GM12878 (cell line): ENCODE data around the gene HBQ1. TPM values are rescaled to one million over a fixed set of nuclear protein-coding genes. Genes with fewer than 3 reads are reported as not detected.

ENCODE experiments used
- ATAC-seq: fragments of 200-7000 bp; cut with Tn5 transposase; 3 replicates; pipeline ENCODE4 v1.9.1; 2020; ENCODE audit warnings: mild to moderate bottlenecking, moderate library complexity
- BruUV-seq: library from RNA; stranded (reverse); fragments of 400-500 nt; replicated peaks from 2 replicates; lab custom pipeline; 2021; lab: Mats Ljungman, UMichigan
- CTCF ChIA-PET: fragments of 300-600 bp; sonication (Branson Sonifier 250); formaldehyde crosslinking; extraction: SDS; loops from one replicate; lab custom pipeline; 2021; ENCODE audit warnings: inconsistent platforms; lab: Yijun Ruan, JAX
- POLR2A ChIA-PET: fragments of 350-600 bp; formaldehyde crosslinking; extraction: SDS; loops from one replicate; lab custom pipeline; 2021; ENCODE audit warnings: inconsistent platforms; lab: Charles Lee
- RAD21 ChIA-PET: fragments of 300-600 bp; sonication (Branson Sonifier 250); formaldehyde crosslinking; loops from one replicate; lab custom pipeline; 2023; ENCODE audit warnings: antibody characterized with exemption; ENCODE audit not compliant: unreplicated experiment; lab: Charles Lee
- SMC1A ChIA-PET: fragments of 300-600 bp; sonication (Branson Sonifier 250); formaldehyde crosslinking; loops from one replicate; lab custom pipeline; 2023; ENCODE audit not compliant: unreplicated experiment, uncharacterized antibody; lab: Charles Lee
- DNase-seq: peaks from one replicate; pipeline ENCODE4 v3.0.0-alpha.2; 2011; ENCODE audit warnings: low read depth, low spot score
- FAIRE-seq: peaks from 3 replicates; lab custom pipeline; 2011; peaks lifted over from hg19 to GRCh38; lab: Jason Lieb, UNC
- H2AFZ ChIP-seq: 2 replicates; pipeline ENCODE4 v1.6.0; 2011; ENCODE audit warnings: low read depth, low read length, control low read depth; ENCODE audit not compliant: control insufficient read depth
- H3K27ac ChIP-seq: 2 replicates; pipeline ENCODE4 v1.5.1; 2011; ENCODE audit warnings: control low read depth; ENCODE audit not compliant: control insufficient read depth, insufficient read depth
- H3K27me3 ChIP-seq, 2 experiments: replicated peaks in 1 of 2; 2 replicates each; pipeline versions ENCODE4 v1.6.0 to v1.6.1; 2011; ENCODE audit warnings: low read length in 1 of 2; ENCODE audit not compliant: control insufficient read depth in 2 of 2, insufficient read depth in 2 of 2
- H3K36me3 ChIP-seq, 2 experiments: 2 replicates each; pipeline ENCODE4 v1.5.1; 2011; ENCODE audit warnings: low read length in 1 of 2; ENCODE audit not compliant: control insufficient read depth in 2 of 2, insufficient read depth in 2 of 2
- H3K4me1 ChIP-seq: 2 replicates; pipeline ENCODE4 v1.6.1; 2011; ENCODE audit warnings: mild to moderate bottlenecking, low read length, moderate library complexity, mixed read lengths; ENCODE audit not compliant: control insufficient read depth, insufficient read depth
- H3K4me2 ChIP-seq: 2 replicates; pipeline ENCODE4 v1.6.0; 2011; ENCODE audit warnings: control low read depth; ENCODE audit not compliant: control insufficient read depth, insufficient read depth
- H3K4me3 ChIP-seq: fragments of 200-600 bp; sonication (generic); 2 replicates; pipeline ENCODE4 v1.5.1; 2016
- H3K79me2 ChIP-seq: 2 replicates; pipeline ENCODE4 v1.6.0; 2011; ENCODE audit warnings: low read length; ENCODE audit not compliant: control insufficient read depth, insufficient read depth
- H3K9ac ChIP-seq: 2 replicates; pipeline ENCODE4 v1.8.0; 2011; ENCODE audit warnings: low read length, control low read depth, mixed read lengths; ENCODE audit not compliant: control insufficient read depth, insufficient read depth
- H3K9me3 ChIP-seq: replicated peaks from 3 replicates; pipeline ENCODE4 v1.5.1; 2011; ENCODE audit warnings: mild to moderate bottlenecking, low read length; ENCODE audit not compliant: control insufficient read depth, insufficient read depth
- H4K20me1 ChIP-seq: 2 replicates; pipeline ENCODE4 v1.6.0; 2011; ENCODE audit not compliant: control insufficient read depth, insufficient read depth
- CBX5 ChIP-seq: sonication (generic); IDR thresholded peaks from 2 replicates; pipeline ENCODE4 v1.6.1; 2016; ENCODE audit warnings: low read depth, moderate library complexity, mild to moderate bottlenecking, inconsistent platforms
- CREM ChIP-seq: IDR thresholded peaks from 2 replicates; pipeline ENCODE4 v1.6.1; 2014; ENCODE audit warnings: antibody characterized with exemption, low read depth
- DPF2 ChIP-seq: fragments of 450-650 bp; IDR thresholded peaks from 2 replicates; pipeline ENCODE4 v1.6.1; 2017; ENCODE audit warnings: mild to moderate bottlenecking
- EED ChIP-seq: sonication (generic); IDR thresholded peaks from 2 replicates; pipeline ENCODE4 v1.6.1; 2016; ENCODE audit warnings: antibody characterized with exemption, low read depth
- EP300 ChIP-seq, 2 experiments: fragments of 150-350 bp in 1 of 2; IDR thresholded peaks; 2 replicates each; pipeline ENCODE4 v1.6.1; 2011 to 2012; ENCODE audit warnings: low read depth in 2 of 2, low read length in 2 of 2, borderline replicate concordance in 1 of 2, improper control_type of control experiment in 1 of 2, inconsistent platforms in 1 of 2; ENCODE audit not compliant: control insufficient read depth in 1 of 2
- KDM1A ChIP-seq: fragments of 200-600 bp; sonication (generic); IDR thresholded peaks from 2 replicates; pipeline ENCODE4 v1.6.1; 2016; ENCODE audit warnings: borderline replicate concordance
- NFXL1 ChIP-seq: fragments of 450-650 bp; IDR thresholded peaks from 2 replicates; pipeline ENCODE4 v1.6.1; 2017; ENCODE audit warnings: antibody characterized with exemption, mild to moderate bottlenecking, borderline replicate concordance
- POLR2AphosphoS2 ChIP-seq: IDR thresholded peaks from 2 replicates; pipeline ENCODE4 v1.6.1; 2011; ENCODE audit warnings: low read depth, mild to moderate bottlenecking, low read length, improper control_type of control experiment, moderate library complexity
- RAD51 ChIP-seq: fragments of 450-650 bp; IDR thresholded peaks from 2 replicates; pipeline ENCODE4 v1.6.1; 2016; ENCODE audit warnings: moderate library complexity, mild to moderate bottlenecking, inconsistent platforms
- SMARCA5 ChIP-seq: fragments of 450-650 bp; IDR thresholded peaks from 2 replicates; pipeline ENCODE4 v1.6.1; 2017; ENCODE audit warnings: mild to moderate bottlenecking
- SREBF1 ChIP-seq: IDR thresholded peaks from 2 replicates; pipeline ENCODE4 v1.6.1; 2012; ENCODE audit warnings: mild to moderate bottlenecking, low read length
- TCF3 ChIP-seq: IDR thresholded peaks from 2 replicates; pipeline ENCODE4 v1.6.1; 2012; ENCODE audit warnings: low read depth, mild to moderate bottlenecking, low read length, borderline replicate concordance; ENCODE audit not compliant: insufficient read depth
- ZBED1 ChIP-seq: IDR thresholded peaks from 2 replicates; pipeline ENCODE4 v1.6.1; 2016; ENCODE audit warnings: borderline replicate concordance
- ZNF622 ChIP-seq: fragments of 450-650 bp; IDR thresholded peaks from 2 replicates; pipeline ENCODE4 v1.6.1; 2017; ENCODE audit warnings: mild to moderate bottlenecking, inconsistent platforms
- WGBS: methylation state at CpG from one replicate; pipeline ENCODE4 v1.1.6; 2016; ENCODE audit warnings: low lambda C conversion rate; ENCODE audit not compliant: insufficient replicate concordance, insufficient coverage; ENCODE audit errors: missing lambda C conversion rate; 5-methylcytosine and 5-hydroxymethylcytosine counted together
- in situ Hi-C: fragments of 300-500 bp; cut with MboI; formaldehyde crosslinking; loops from 9 replicates; pipeline ENCODE4 v1.14.3; 2018; ENCODE audit warnings: mixed read lengths
- intact Hi-C: fragments of 100-400 bp; cut with micrococcal nuclease; formaldehyde crosslinking; loops from one replicate; pipeline ENCODE4 v1.14.2; 2022; ENCODE audit not compliant: unreplicated experiment
- polyA plus RNA-seq, 11 experiments: library from polyadenylated mRNA; depleted of rRNA in 4 of 11; unstranded in 6 of 11; stranded (reverse) in 5 of 11; fragments of >200 nt; fragmentation: Nextera tagmentation in 4 of 11; fragmentation: Illumina TruSeq in 1 of 11; extraction: Ambion mirVana in 4 of 11; extraction: Trizol in 1 of 11; gene quantifications; 1 replicate in 1 of 11; 2 replicates in 10 of 11; pipeline versions ENCODE4 v1.2.1 to v1.2.3, GENCODE V29; 2011 to 2016; ENCODE audit warnings: inconsistent platforms in 2 of 11, missing spikeins in 2 of 11, low read depth in 1 of 11
- total RNA-seq, 4 experiments: library from RNA; depleted of rRNA in 3 of 4; stranded (reverse); fragments of >200 nt in 3 of 4; fragmentation: Illumina TruSeq in 1 of 4; extraction: Trizol in 1 of 4; gene quantifications; 2 replicates each; pipeline versions ENCODE4 v1.2.1 to v1.2.3, GENCODE V29; 2013 to 2021
- TF ChIP-seq, protein P1 (sequence below): fragments of 150-350 bp; IDR thresholded peaks from 2 replicates; pipeline ENCODE4 v1.6.1; 2014; ENCODE audit warnings: mild to moderate bottlenecking, low read depth, low read length
- TF ChIP-seq, protein P2 (sequence below): fragments of 450-650 bp; IDR thresholded peaks from 2 replicates; pipeline ENCODE4 v1.6.1; 2017; ENCODE audit warnings: mild to moderate bottlenecking, moderate library complexity

The HBQ1 gene
- total and polyA plus RNA-seq, 10 of the 15 experiments (the other 5 are each of a cell fraction or from before 2014, with no cell fraction given), result not detected

DNA sequence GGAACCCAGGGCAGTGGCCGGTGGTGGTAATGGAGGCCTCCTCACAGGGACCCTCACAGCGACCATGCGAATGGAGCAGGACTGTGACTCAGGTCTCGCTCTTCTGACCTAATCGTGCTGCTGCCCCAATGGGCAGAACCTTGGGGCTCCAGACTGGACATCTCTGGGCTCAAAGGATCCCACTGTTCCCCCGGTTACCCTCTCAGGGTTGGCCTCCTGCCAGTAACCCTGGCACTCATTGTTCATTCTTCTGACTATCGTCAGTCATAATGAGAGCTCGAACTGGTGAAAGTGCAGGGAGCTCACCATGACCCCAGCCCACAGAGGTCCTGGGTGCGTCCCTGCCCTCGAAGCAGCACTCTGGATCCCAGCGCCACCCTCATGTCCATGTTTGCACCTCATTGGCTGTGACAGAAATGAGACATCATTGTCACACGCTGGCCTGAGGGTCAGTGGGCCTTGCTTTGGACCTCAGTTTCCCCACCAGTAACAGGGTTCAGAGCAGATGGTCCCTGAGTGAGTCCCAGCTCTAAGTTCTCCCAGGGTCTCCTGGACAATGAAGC, 37.8 kb upstream of the HBQ1 start:
- no peak overlapping the region for H3K9ac ChIP-seq

More for the DNA sequence above, 37.8 kb upstream of the HBQ1 start:
- SMC1A ChIA-PET, result no interaction called here
- TF ChIP-seq KDM1A, result no peak
- TF ChIP-seq ZBED1, result no peak
- TF ChIP-seq POLR2AphosphoS2, result no peak
- no peak for TF ChIP-seq EP300 (IDR thresholded peaks at IDR 0.05; ENCODE audit: borderline replicate concordance in 1 of 2, control insufficient read depth in 1 of 2, low read depth in 2 of 2, low read length in 2 of 2)
- no peak for TF ChIP-seq DPF2
- no peak for TF ChIP-seq EED
- TF ChIP-seq CBX5, result no peak
- no peak for TF ChIP-seq SREBF1
- TF ChIP-seq RAD51, result no peak
- TF ChIP-seq, protein P1, sequence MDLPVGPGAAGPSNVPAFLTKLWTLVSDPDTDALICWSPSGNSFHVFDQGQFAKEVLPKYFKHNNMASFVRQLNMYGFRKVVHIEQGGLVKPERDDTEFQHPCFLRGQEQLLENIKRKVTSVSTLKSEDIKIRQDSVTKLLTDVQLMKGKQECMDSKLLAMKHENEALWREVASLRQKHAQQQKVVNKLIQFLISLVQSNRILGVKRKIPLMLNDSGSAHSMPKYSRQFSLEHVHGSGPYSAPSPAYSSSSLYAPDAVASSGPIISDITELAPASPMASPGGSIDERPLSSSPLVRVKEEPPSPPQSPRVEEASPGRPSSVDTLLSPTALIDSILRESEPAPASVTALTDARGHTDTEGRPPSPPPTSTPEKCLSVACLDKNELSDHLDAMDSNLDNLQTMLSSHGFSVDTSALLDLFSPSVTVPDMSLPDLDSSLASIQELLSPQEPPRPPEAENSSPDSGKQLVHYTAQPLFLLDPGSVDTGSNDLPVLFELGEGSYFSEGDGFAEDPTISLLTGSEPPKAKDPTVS, result no peak
- TF ChIP-seq NFXL1, result no peak
- TF ChIP-seq, protein P2, sequence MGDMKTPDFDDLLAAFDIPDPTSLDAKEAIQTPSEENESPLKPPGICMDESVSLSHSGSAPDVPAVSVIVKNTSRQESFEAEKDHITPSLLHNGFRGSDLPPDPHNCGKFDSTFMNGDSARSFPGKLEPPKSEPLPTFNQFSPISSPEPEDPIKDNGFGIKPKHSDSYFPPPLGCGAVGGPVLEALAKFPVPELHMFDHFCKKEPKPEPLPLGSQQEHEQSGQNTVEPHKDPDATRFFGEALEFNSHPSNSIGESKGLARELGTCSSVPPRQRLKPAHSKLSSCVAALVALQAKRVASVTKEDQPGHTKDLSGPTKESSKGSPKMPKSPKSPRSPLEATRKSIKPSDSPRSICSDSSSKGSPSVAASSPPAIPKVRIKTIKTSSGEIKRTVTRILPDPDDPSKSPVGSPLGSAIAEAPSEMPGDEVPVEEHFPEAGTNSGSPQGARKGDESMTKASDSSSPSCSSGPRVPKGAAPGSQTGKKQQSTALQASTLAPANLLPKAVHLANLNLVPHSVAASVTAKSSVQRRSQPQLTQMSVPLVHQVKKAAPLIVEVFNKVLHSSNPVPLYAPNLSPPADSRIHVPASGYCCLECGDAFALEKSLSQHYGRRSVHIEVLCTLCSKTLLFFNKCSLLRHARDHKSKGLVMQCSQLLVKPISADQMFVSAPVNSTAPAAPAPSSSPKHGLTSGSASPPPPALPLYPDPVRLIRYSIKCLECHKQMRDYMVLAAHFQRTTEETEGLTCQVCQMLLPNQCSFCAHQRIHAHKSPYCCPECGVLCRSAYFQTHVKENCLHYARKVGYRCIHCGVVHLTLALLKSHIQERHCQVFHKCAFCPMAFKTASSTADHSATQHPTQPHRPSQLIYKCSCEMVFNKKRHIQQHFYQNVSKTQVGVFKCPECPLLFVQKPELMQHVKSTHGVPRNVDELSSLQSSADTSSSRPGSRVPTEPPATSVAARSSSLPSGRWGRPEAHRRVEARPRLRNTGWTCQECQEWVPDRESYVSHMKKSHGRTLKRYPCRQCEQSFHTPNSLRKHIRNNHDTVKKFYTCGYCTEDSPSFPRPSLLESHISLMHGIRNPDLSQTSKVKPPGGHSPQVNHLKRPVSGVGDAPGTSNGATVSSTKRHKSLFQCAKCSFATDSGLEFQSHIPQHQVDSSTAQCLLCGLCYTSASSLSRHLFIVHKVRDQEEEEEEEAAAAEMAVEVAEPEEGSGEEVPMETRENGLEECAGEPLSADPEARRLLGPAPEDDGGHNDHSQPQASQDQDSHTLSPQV, result no peak
- no peak for TF ChIP-seq CREM
- no peak for TF ChIP-seq ZNF622
- no peak for TF ChIP-seq TCF3
- no peak for TF ChIP-seq SMARCA5
- Histone ChIP-seq H3K9me3 (no peaks in the 10 kb centered on the region), H4K20me1 (no peaks in the 10 kb centered on the region), H3K36me3 (no peaks in the 10 kb centered on the region), H3K79me2 (peaks cover 6% of the 10 kb centered on the region), H3K4me1 (no peaks in the 10 kb centered on the region), H2AFZ (no peak overlapping the region), H3K27ac (no peak overlapping the region), H3K4me2 (no peak overlapping the region), H3K4me3 (no peak overlapping the region), H3K27me3 (no peaks in the 10 kb centered on the region)
- POLR2A ChIA-PET, result no interaction called here
- intact Hi-C loops (no loop called here), in situ Hi-C loops (no loop called here)
- DNase-seq (no peak), FAIRE-seq (no peak), ATAC-seq (no peak)
- 60% methylated on average over 11 of the region's 12 CpGs for WGBS
- CTCF ChIA-PET, result interaction anchor here (0.9 kb wide), 1 partner anchor 17 kb away, joined by 3 read pairs; no protein-coding TSS in a partner anchor
- RAD21 ChIA-PET, result no interaction called here
- no TSS peak for BruUV-seq
